Stimulated activated CD4-positive, alpha-beta T cell treated with anti-CD3 and anti-CD28 coated beads, Interleukin-2, amount 100 ng/mL, for 48 hours (primary cell): ENCODE results near the gene CCDC154.
"Not testable (repeated sequence)": the region's sequence is repeated elsewhere in the genome, so short reads cannot be mapped to it uniquely, and the experiment has no call there.

ENCODE experiments used
- DNase-seq, 2 donors: peaks; one replicate each; pipeline ENCODE4 v3.0.0-alpha.2; 2020

CCDC154 gene

GRCh38 chr16:1474082-1474795, 29.9 kb upstream of the CCDC154 start:
- DNase-seq, result no peak

GRCh38 chr16:1472974-1473373, 28.6 kb upstream of the CCDC154 start:
- DNase-seq, result no peak

GRCh38 chr16:1471569-1472194, 27.3 kb upstream of the CCDC154 start:
- DNase-seq, result no peak

GRCh38 chr16:1470481-1471251, 26.3 kb upstream of the CCDC154 start:
- no peak for DNase-seq

GRCh38 chr16:1469693-1470201, 25.4 kb upstream of the CCDC154 start:
- no peak for DNase-seq

GRCh38 chr16:1469141-1469540, 24.8 kb upstream of the CCDC154 start:
- not testable (repeated sequence) for DNase-seq

- no peak for DNase-seq
These were observed 24.1 kb upstream of the CCDC154 start for GRCh38 chr16:1468426-1468810.

- DNase-seq, result no peak
These were observed 22.7 kb upstream of the CCDC154 start for GRCh38 chr16:1466968-1467521.

GRCh38 chr16:1466054-1466453, 21.7 kb upstream of the CCDC154 start:
- DNase-seq, result no peak

GRCh38 chr16:1465567-1465915, 21.2 kb upstream of the CCDC154 start:
- no peak for DNase-seq

GRCh38 chr16:1464894-1465566, 20.7 kb upstream of the CCDC154 start:
- DNase-seq, result no peak

GRCh38 chr16:1464196-1464893, 20.0 kb upstream of the CCDC154 start:
- DNase-seq, result no peak

- DNase-seq, result no peak
These were observed 16.8 kb upstream of the CCDC154 start for GRCh38 chr16:1461146-1461545.

- DNase-seq, result no peak
These were observed 16.3 kb upstream of the CCDC154 start for GRCh38 chr16:1460602-1461138.

- DNase-seq, result no peak
These were observed 15.6 kb upstream of the CCDC154 start for GRCh38 chr16:1459967-1460366.

- DNase-seq, result no peak
These were observed 14.6 kb upstream of the CCDC154 start for GRCh38 chr16:1458977-1459341.

- DNase-seq, result peak; percentile 8 to 13
These were observed 14.1 kb upstream of the CCDC154 start for GRCh38 chr16:1458336-1458976.

- no peak for DNase-seq
These were observed 13.3 kb upstream of the CCDC154 start for GRCh38 chr16:1457489-1458245.

- no peak for DNase-seq
These were observed 12.6 kb upstream of the CCDC154 start for GRCh38 chr16:1456951-1457350.
